WTC11 (cell line): ENCODE measurements around the gene SLC22A31. TPM values are rescaled to one million over a fixed set of nuclear protein-coding genes. Genes with fewer than 3 reads are reported as not detected.

Source experiments
- ATAC-seq: fragments of 200-7000 bp; cut with Tn5 transposase; 2 replicates; pipeline ENCODE4 v1.10.0; 2021; ENCODE audit warnings: mild to moderate bottlenecking, moderate library complexity
- CTCF ChIA-PET: fragments of 300-600 bp; sonication (Branson Sonifier 250); formaldehyde crosslinking; loops from one replicate; lab custom pipeline; 2021; ENCODE audit warnings: antibody characterized with exemption; lab: Charles Lee
- POLR2A ChIA-PET: fragments of 350-600 bp; sonication (Branson Sonifier 250); formaldehyde crosslinking; loops from one replicate; lab custom pipeline; 2021; ENCODE audit warnings: antibody characterized with exemption; lab: Charles Lee
- DNase-seq: peaks from one replicate; pipeline ENCODE4 v3.0.0; 2021; ENCODE audit warnings: low spot score
- H3K27ac Mint-ChIP-seq: 2 replicates; pipeline ENCODE4 v1.8.0; 2021; ENCODE audit warnings: mixed read lengths
- H3K27me3 Mint-ChIP-seq: 2 replicates; pipeline ENCODE4 v1.8.0; 2021; ENCODE audit warnings: low read depth, mild to moderate bottlenecking, moderate library complexity, mixed read lengths
- H3K36me3 Mint-ChIP-seq: 2 replicates; pipeline ENCODE4 v1.8.0; 2021; ENCODE audit warnings: mixed read lengths
- H3K4me1 Mint-ChIP-seq: 2 replicates; pipeline ENCODE4 v1.8.0; 2022; ENCODE audit warnings: mixed read lengths
- H3K4me3 Mint-ChIP-seq: 2 replicates; pipeline ENCODE4 v1.8.0; 2021; ENCODE audit warnings: mild to moderate bottlenecking, moderate library complexity, mixed read lengths
- H3K9me3 Mint-ChIP-seq: 2 replicates; pipeline ENCODE4 v1.8.0; 2021; ENCODE audit warnings: mixed read lengths
- ATF6 ChIP-seq: sonication (generic); formaldehyde crosslinking; IDR thresholded peaks from 2 replicates; pipeline ENCODE4 v1.8.1; 2023; ENCODE audit warnings: mild to moderate bottlenecking, missing genetic modification reagents
- CDX4 ChIP-seq: fragments of 250-450 bp; sonication (Bioruptor Pico); IDR thresholded peaks from 2 replicates; pipeline ENCODE4 v1.9.0; 2021; ENCODE audit warnings: moderate library complexity, mild to moderate bottlenecking, inconsistent platforms, borderline replicate concordance
- CREB1 ChIP-seq: sonication (generic); formaldehyde crosslinking; IDR thresholded peaks from 2 replicates; pipeline ENCODE4 v1.8.0; 2023; ENCODE audit warnings: mild to moderate bottlenecking, missing genetic modification reagents
- CREM ChIP-seq: sonication (generic); formaldehyde crosslinking; IDR thresholded peaks from 2 replicates; pipeline ENCODE4 v1.8.1; 2022; ENCODE audit warnings: mild to moderate bottlenecking, missing genetic modification reagents, moderate library complexity
- ESRRA ChIP-seq: sonication (generic); formaldehyde crosslinking; IDR thresholded peaks from 2 replicates; pipeline ENCODE4 v1.8.1; 2022; ENCODE audit warnings: mild to moderate bottlenecking, missing genetic modification reagents, borderline replicate concordance
- FOXP4 ChIP-seq: sonication (generic); formaldehyde crosslinking; IDR thresholded peaks from 2 replicates; pipeline ENCODE4 v1.8.0; 2022; ENCODE audit warnings: mild to moderate bottlenecking, missing genetic modification reagents
- GRHL2 ChIP-seq: fragments of 250-450 bp; sonication (Bioruptor Pico); IDR thresholded peaks from 2 replicates; pipeline ENCODE4 v1.8.0; 2022; ENCODE audit warnings: mild to moderate bottlenecking, moderate library complexity; ENCODE audit not compliant: insufficient replicate concordance, severe bottlenecking
- HMGA2 ChIP-seq: fragments of 250-450 bp; sonication (Bioruptor Pico); IDR thresholded peaks from 2 replicates; pipeline ENCODE4 v1.4.0; 2021; ENCODE audit warnings: mild to moderate bottlenecking, moderate library complexity
- IRF2 ChIP-seq: sonication (generic); formaldehyde crosslinking; IDR thresholded peaks from 2 replicates; pipeline ENCODE4 v1.8.0; 2022; ENCODE audit warnings: low read depth, missing genetic modification reagents, borderline replicate concordance
- NFYB ChIP-seq: sonication (generic); formaldehyde crosslinking; conservative IDR thresholded peaks from 2 replicates; pipeline ENCODE4 v1.8.0; 2022; ENCODE audit warnings: low read depth, missing genetic modification reagents
- NR2C2 ChIP-seq: sonication (generic); formaldehyde crosslinking; IDR thresholded peaks from 2 replicates; pipeline ENCODE4 v1.8.0; 2022; ENCODE audit warnings: mild to moderate bottlenecking, missing genetic modification reagents
- NR3C1 ChIP-seq: sonication (generic); formaldehyde crosslinking; conservative IDR thresholded peaks from 2 replicates; pipeline ENCODE4 v1.8.1; 2023; ENCODE audit warnings: low read depth, mild to moderate bottlenecking, missing genetic modification reagents
- RELA ChIP-seq: sonication (generic); formaldehyde crosslinking; IDR thresholded peaks from 2 replicates; pipeline ENCODE4 v1.8.1; 2022; ENCODE audit warnings: missing genetic modification reagents, mild to moderate bottlenecking, borderline replicate concordance
- SP1 ChIP-seq: sonication (generic); formaldehyde crosslinking; conservative IDR thresholded peaks from 2 replicates; pipeline ENCODE4 v1.8.1; 2022; ENCODE audit warnings: missing genetic modification reagents
- ZMAT4 ChIP-seq: fragments of 250-450 bp; sonication (Bioruptor Pico); IDR thresholded peaks from 2 replicates; pipeline ENCODE4 v1.9.0; 2021; ENCODE audit warnings: mild to moderate bottlenecking
- ZNF232 ChIP-seq: sonication (generic); formaldehyde crosslinking; IDR thresholded peaks from 2 replicates; pipeline ENCODE4 v1.8.0; 2022; ENCODE audit warnings: mild to moderate bottlenecking, missing genetic modification reagents
- ZNF317 ChIP-seq: sonication (generic); formaldehyde crosslinking; IDR thresholded peaks from 2 replicates; pipeline ENCODE4 v1.8.1; 2023; ENCODE audit warnings: low read depth, mild to moderate bottlenecking, moderate library complexity, missing genetic modification reagents, borderline replicate concordance
- ZNF532 ChIP-seq: fragments of 250-450 bp; sonication (Bioruptor Pico); IDR thresholded peaks from 2 replicates; pipeline ENCODE4 v1.9.0; 2021; ENCODE audit warnings: mild to moderate bottlenecking, borderline replicate concordance
- ZNF671 ChIP-seq: fragments of 250-450 bp; sonication (Bioruptor Pico); IDR thresholded peaks from 2 replicates; pipeline ENCODE4 v1.8.0; 2021; ENCODE audit warnings: mild to moderate bottlenecking
- ZSCAN18 ChIP-seq: fragments of 250-450 bp; sonication (Bioruptor Pico); IDR thresholded peaks from 2 replicates; pipeline ENCODE4 v2.1.2; 2022; ENCODE audit warnings: mild to moderate bottlenecking, moderate library complexity
- total RNA-seq: library from RNA; stranded (reverse); gene quantifications from 3 replicates; pipeline ENCODE4 v1.2.3, GENCODE V29; 2021

The SLC22A31 gene
- total RNA-seq, 1 experiment from 2014 or later: 12.1 TPM

GRCh38 chr16:89174055-89174827 lies 26.1 kb downstream of the SLC22A31 start:
- Mint-ChIP-seq H3K36me3 (no peaks in the 10 kb centered on the region), H3K9me3 (no peaks in the 10 kb centered on the region), H3K4me1 (peaks cover 12% of the 10 kb centered on the region), H3K27me3 (peaks cover 6% of the 10 kb centered on the region; the same call in 1 of the 2 replicates), H3K4me3 (no peak overlapping the region), H3K27ac (no peak overlapping the region)
- DNase-seq (peak; percentile 49), ATAC-seq (no peak)
- ChIA-PET POLR2A (interaction anchor here (1.6 kb wide), 1 partner anchor 25 kb away, joined by 4 read pairs; no protein-coding TSS in a partner anchor), CTCF (interaction anchor here (1.0 to 2.8 kb wide), 8 partner anchors 10 to 437 kb away, joined by 3 to 14 read pairs (median 5); partner anchors contain the start of gene APRT)
- TF ChIP-seq CREB1 (no peak), RELA (CRISPR knock-in tag) (no peak), ZNF232 (CRISPR knock-in tag) (no peak), HMGA2 (CRISPR knock-in tag) (no peak), ESRRA (CRISPR knock-in tag) (no peak), IRF2 (no peak), ATF6 (no peak), ZNF671 (CRISPR knock-in tag) (no peak), ZNF317 (CRISPR knock-in tag) (no peak), NR2C2 (CRISPR knock-in tag) (no peak), SP1 (no peak), ZSCAN18 (no peak), ZNF532 (no peak), NR3C1 (CRISPR knock-in tag) (no peak), GRHL2 (CRISPR knock-in tag) (no peak), CDX4 (CRISPR knock-in tag) (no peak), NFYB (CRISPR knock-in tag) (no peak), ZMAT4 (no peak), FOXP4 (no peak), CREM (CRISPR knock-in tag) (no peak)
